A673 (cell line): ENCODE measurements around the gene ZFAND2B. TPM values are rescaled to one million over a fixed set of nuclear protein-coding genes. Genes with fewer than 3 reads are reported as not detected.

Experiments used
- BruUV-seq: library from RNA; stranded (reverse); fragments of 400-500 nt; replicated peaks from 2 replicates; lab custom pipeline; 2021; lab: Mats Ljungman, UMichigan
- CTCF ChIA-PET: fragments of 300-600 bp; sonication (Branson Sonifier 250); formaldehyde crosslinking; loops from one replicate; lab custom pipeline; 2022; ENCODE audit warnings: antibody characterized with exemption; lab: Charles Lee
- POLR2A ChIA-PET: fragments of 300-600 bp; sonication (Branson Sonifier 250); formaldehyde crosslinking; loops from one replicate; lab custom pipeline; 2022; ENCODE audit warnings: antibody characterized with exemption; ENCODE audit not compliant: low non-redundant PET; lab: Charles Lee
- DNase-seq: peaks from one replicate; pipeline ENCODE4 v3.0.0-alpha.2; 2015; ENCODE audit warnings: low spot score
- H3K27ac ChIP-seq: fragments of 200-600 bp; sonication (generic); 2 replicates; pipeline ENCODE4 v1.5.1; 2016; ENCODE audit warnings: mixed run types, low read depth, mild to moderate bottlenecking, mixed read lengths, antibody characterized with exemption, low read length; ENCODE audit not compliant: poor library complexity, severe bottlenecking
- H3K27me3 ChIP-seq: fragments of 200-600 bp; sonication (generic); replicated peaks from 2 replicates; pipeline ENCODE4 v1.6.1; 2017; ENCODE audit warnings: mixed run types, low read depth, mild to moderate bottlenecking, mixed read lengths, antibody characterized with exemption, low read length; ENCODE audit not compliant: insufficient read depth, poor library complexity
- H3K36me3 ChIP-seq: fragments of 200-600 bp; sonication (generic); 2 replicates; pipeline ENCODE4 v1.6.1; 2016; ENCODE audit warnings: mixed run types, mild to moderate bottlenecking, mixed read lengths, antibody characterized with exemption, low read length; ENCODE audit not compliant: insufficient read depth, poor library complexity, severe bottlenecking
- H3K4me1 ChIP-seq: fragments of 200-600 bp; sonication (generic); 2 replicates; pipeline ENCODE4 v1.6.1; 2017; ENCODE audit warnings: mixed run types, mild to moderate bottlenecking, mixed read lengths, antibody characterized with exemption, low read length; ENCODE audit not compliant: insufficient read depth, poor library complexity, severe bottlenecking
- H3K4me3 ChIP-seq: fragments of 200-600 bp; sonication (generic); 2 replicates; pipeline ENCODE4 v1.5.1; 2016; ENCODE audit warnings: low read depth, mixed run types, mild to moderate bottlenecking, mixed read lengths, low read length; ENCODE audit not compliant: poor library complexity, severe bottlenecking
- H3K9me3 ChIP-seq: fragments of 200-600 bp; sonication (generic); 2 replicates; pipeline ENCODE4 v1.6.1; 2016; ENCODE audit warnings: mixed run types, low read depth, mild to moderate bottlenecking, mixed read lengths, antibody characterized with exemption, low read length; ENCODE audit not compliant: poor library complexity, severe bottlenecking
- CTCF ChIP-seq: fragments of 300-800, 200-600 bp; sonication (generic); conservative IDR thresholded peaks from 2 replicates; pipeline ENCODE4 v1.5.1; 2017; ENCODE audit warnings: low read depth, mild to moderate bottlenecking, antibody characterized with exemption, low read length, moderate library complexity, mixed read lengths
- EZH2 ChIP-seq: fragments of 200-600 bp; sonication (generic); IDR thresholded peaks from 2 replicates; pipeline ENCODE4 v1.6.1; 2017; ENCODE audit warnings: borderline replicate concordance, low read depth, mild to moderate bottlenecking, mixed read lengths, antibody characterized with exemption, low read length; ENCODE audit not compliant: poor library complexity, severe bottlenecking
- intact Hi-C: fragments of 100-400 bp; cut with micrococcal nuclease; formaldehyde crosslinking; loops from one replicate; pipeline ENCODE4 v1.10.0; 2022; ENCODE audit not compliant: unreplicated experiment
- total RNA-seq: library from RNA; stranded (reverse); gene quantifications from 2 replicates; pipeline ENCODE4 v1.2.3, GENCODE V29; 2021

Gene ZFAND2B
- total RNA-seq, 1 experiment from 2014 or later = 20.0 TPM

- Histone ChIP-seq H3K9me3 (no peaks in the 10 kb centered on the region), H3K27me3 (no peaks in the 10 kb centered on the region), H3K4me1 (peaks cover 5% of the 10 kb centered on the region), H3K36me3 (peaks cover 16% of the 10 kb centered on the region), H3K4me3 (peak overlapping the region; percentile 96), H3K27ac (peak overlapping the region; percentile 81)
- ChIA-PET CTCF (interaction anchor here (0.5 to 1.6 kb wide), 4 partner anchors 17 to 119 kb away, joined by 3 to 7 read pairs (median 5); no protein-coding TSS in a partner anchor), POLR2A (interaction anchor here (0.7 kb wide), 1 partner anchor 29 kb away, joined by 3 read pairs; no protein-coding TSS in a partner anchor)
- intact Hi-C loops = loop anchor here (5.0 kb wide), 2 partner anchors 41 to 121 kb away; partner anchors contain the start of gene ABCB6
- TF ChIP-seq CTCF (no peak), EZH2 (no peak)
- peak; percentile 36 for DNase-seq
- no TSS peak for BruUV-seq
These were observed 30.4 kb upstream of the ZFAND2B start for GRCh38 chr2:219175928-219176817.

- H3K27me3 ChIP-seq = no peaks in the 10 kb centered on the region
- peaks cover 24% of the 10 kb centered on the region for H3K36me3 ChIP-seq
- H3K4me3 ChIP-seq = peak within 1 kb of the TSS; percentile 96
- BruUV-seq = no TSS peak
- ChIA-PET POLR2A (interaction anchor here (0.7 kb wide), 1 partner anchor 28 kb away, joined by 3 read pairs; no protein-coding TSS in a partner anchor), CTCF (interaction anchor here (0.9 to 1.6 kb wide), 3 partner anchors 22 to 119 kb away, joined by 4 to 7 read pairs (median 6); no protein-coding TSS in a partner anchor)
- no peaks in the 10 kb centered on the region for H3K9me3 ChIP-seq
- peak; percentile 83 for DNase-seq
- peaks cover 5% of the 10 kb centered on the region for H3K4me1 ChIP-seq
- no peak for TF ChIP-seq EZH2
- no peak for TF ChIP-seq CTCF
- H3K27ac ChIP-seq = peak within 1 kb of the TSS; percentile 81
- intact Hi-C loops = loop anchor here (5.0 kb wide), 2 partner anchors 40 to 120 kb away; partner anchors contain the start of gene ABCB6
These were observed 29.6 kb upstream of the ZFAND2B start, which contains the start of gene CNPPD1 for GRCh38 chr2:219176818-219177551. Gene CNPPD1, minus strand, starts transcription at chr2:219176925. Its CDS starts 97 bp downstream, at chr2:219176828.
